Measurements from ENCODE around the gene C13orf42. TPM values are rescaled to one million over a fixed set of nuclear protein-coding genes. Genes with fewer than 3 reads are reported as not detected.

Gene C13orf42
- total and polyA plus RNA-seq, 10 of the 15 experiments (the other 5 are each of a cell fraction or from before 2014, with no cell fraction given): not detected

- no peak for ATAC-seq
- no peak for TF ChIP-seq STAT3 (IDR thresholded peaks at IDR 0.05; ENCODE audit: low read depth, low read length)
- no peak for TF ChIP-seq RUNX3 (IDR thresholded peaks at IDR 0.05; ENCODE audit: low read length)
- no peak for TF ChIP-seq RELA (IDR thresholded peaks at IDR 0.05; ENCODE audit: borderline replicate concordance, partially characterized antibody)
- TF ChIP-seq FOXM1 (IDR thresholded peaks at IDR 0.05; ENCODE audit: low read depth, low read length): no peak
- TF ChIP-seq ZNF217 (IDR thresholded peaks at IDR 0.05): no peak
- TF ChIP-seq KDM1A (IDR thresholded peaks at IDR 0.05; ENCODE audit: borderline replicate concordance): no peak
- TF ChIP-seq USF2 (IDR thresholded peaks at IDR 0.05; ENCODE audit: borderline replicate concordance, low read depth, low read length): no peak
- TF ChIP-seq TAF1 (IDR thresholded peaks at IDR 0.05; ENCODE audit: borderline replicate concordance, low read depth, low read length): no peak
- TF ChIP-seq BMI1 (IDR thresholded peaks at IDR 0.05; ENCODE audit: borderline replicate concordance): no peak
- TF ChIP-seq ATF3 (IDR thresholded peaks at IDR 0.05; ENCODE audit: borderline replicate concordance, extremely low read depth, low read depth, low read length): no peak
These were observed 43.8 kb downstream of the C13orf42 start for GRCh38 chr13:51067210-51067701.

More at GRCh38 chr13:51067210-51067701, 43.8 kb downstream of the C13orf42 start:
- no peak overlapping the region for H3K4me3 ChIP-seq
- POLR2A ChIA-PET: interaction anchor here (0.7 kb wide), 1 partner anchor 9 kb away, joined by 3 read pairs; no protein-coding TSS in a partner anchor
- H3K4me2 ChIP-seq (ENCODE audit: control insufficient read depth, insufficient read depth): no peak overlapping the region
- BruUV-seq (replicated peaks): no TSS peak
- 60% methylated on average over 9 of the region's 9 CpGs for WGBS (ENCODE audit: insufficient coverage, insufficient replicate concordance, low lambda C conversion rate, missing lambda C conversion rate)
- DNase-seq (ENCODE audit: low read depth, low spot score): no peak
- no peak overlapping the region for H3K27ac ChIP-seq (ENCODE audit: control insufficient read depth, insufficient read depth)
- intact Hi-C loops (cut with micrococcal nuclease; ENCODE audit: unreplicated experiment) (loop anchor here (5.0 to 10.0 kb wide), 2 partner anchors 265 to 552 kb away; no protein-coding TSS in a partner anchor), in situ Hi-C loops (cut with MboI) (loop anchor here (10.0 to 25.0 kb wide), 2 partner anchors 982 to 1405 kb away; no protein-coding TSS in a partner anchor)
- FAIRE-seq: no peak
- RAD21 ChIA-PET (ENCODE audit: unreplicated experiment): interaction anchor here (2.1 kb wide), 1 partner anchor 1090 kb away, joined by 5 read pairs; no protein-coding TSS in a partner anchor
- H3K27me3 ChIP-seq (replicated peaks in 1 of 2; ENCODE audit: control insufficient read depth in 2 of 2, insufficient read depth in 2 of 2, low read length in 1 of 2): no peaks in the 10 kb centered on the region; a peak in 3 of 4 replicates
- no peaks in the 10 kb centered on the region for H3K36me3 ChIP-seq (ENCODE audit: control insufficient read depth in 2 of 2, insufficient read depth in 2 of 2, low read length in 1 of 2)
- no peak overlapping the region for H2AFZ ChIP-seq (ENCODE audit: control insufficient read depth, low read depth, low read length)
- no peaks in the 10 kb centered on the region for H4K20me1 ChIP-seq (ENCODE audit: control insufficient read depth, insufficient read depth)
- H3K9me3 ChIP-seq (replicated peaks; ENCODE audit: control insufficient read depth, insufficient read depth, low read length): no peaks in the 10 kb centered on the region
- SMC1A ChIA-PET (ENCODE audit: uncharacterized antibody, unreplicated experiment): interaction anchor here (1.1 kb wide), 1 partner anchor 13 kb away, joined by 3 read pairs; no protein-coding TSS in a partner anchor
- CTCF ChIA-PET: interaction anchor here (1.1 to 1.9 kb wide), 4 partner anchors 58 to 982 kb away, joined by 3 to 5 read pairs (median 3); no protein-coding TSS in a partner anchor
- no peaks in the 10 kb centered on the region for H3K79me2 ChIP-seq (ENCODE audit: control insufficient read depth, insufficient read depth, low read length)
- no peak overlapping the region for H3K9ac ChIP-seq (ENCODE audit: control insufficient read depth, insufficient read depth, low read length)
- no peaks in the 10 kb centered on the region for H3K4me1 ChIP-seq (ENCODE audit: control insufficient read depth, insufficient read depth, low read length)

Measured in GM12878 (cell line).